HFF-Myc (cell line): Measurements from ENCODE around the gene ARPC2.

Experiments
- DNase-seq: peaks from one replicate; pipeline ENCODE4 v3.0.0-alpha.2; 2011; ENCODE audit warnings: low read depth; ENCODE audit errors: extremely low read depth
- H3K4me3 ChIP-seq: replicated peaks from 2 replicates; pipeline ENCODE4 v1.5.1; 2011; ENCODE audit warnings: low read depth, mild to moderate bottlenecking, control low read depth, low read length
- CTCF ChIP-seq: IDR thresholded peaks from 2 replicates; pipeline ENCODE4 v1.5.1; 2012; ENCODE audit warnings: mild to moderate bottlenecking, low read depth, low read length, control low read depth; ENCODE audit errors: missing control alignments

The ARPC2 gene

GRCh38 chr2:218259099-218259961 lies 42.3 kb downstream of the ARPC2 start:
- DNase-seq: no peak
- H3K4me3 ChIP-seq: no peak overlapping the region
- TF ChIP-seq CTCF: no peak

GRCh38 chr2:218260166-218260565 lies 43.2 kb downstream of the ARPC2 start:
- no peak for TF ChIP-seq CTCF
- no peak for DNase-seq
- H3K4me3 ChIP-seq: no peak overlapping the region

- DNase-seq: no peak
- no peak for TF ChIP-seq CTCF
- H3K4me3 ChIP-seq: no peak within 1 kb of the TSS
Observed at GRCh38 chr2:218260742-218261422, 43.9 kb downstream of the ARPC2 start, which contains the start of gene GPBAR1. TSS of gene GPBAR1 (plus strand) at chr2:218261015. CDS start at chr2:218262725, 1,710 bp downstream.

GRCh38 chr2:218261423-218262236 lies 44.6 kb downstream of the ARPC2 start:
- no peak for TF ChIP-seq CTCF
- no peak overlapping the region for H3K4me3 ChIP-seq
- no peak for DNase-seq

GRCh38 chr2:218262237-218262600 lies 45.2 kb downstream of the ARPC2 start:
- no peak for TF ChIP-seq CTCF
- no peak for DNase-seq
- no peak overlapping the region for H3K4me3 ChIP-seq
